8988T (cell line): ENCODE results near the gene GAK.

ENCODE experiments used
- DNase-seq: peaks from one replicate; pipeline ENCODE4 v3.0.0; 2011

The GAK gene

GRCh38 chr4:963276-964225 is 31.4 kb upstream of the GAK start:
- no peak for DNase-seq

- peak; percentile 24 for DNase-seq
Measured at GRCh38 chr4:962231-963208, 30.4 kb upstream of the GAK start.

GRCh38 chr4:961351-962230 is 29.5 kb upstream of the GAK start:
- peak; percentile 66 for DNase-seq

GRCh38 chr4:960636-961350 is 28.7 kb upstream of the GAK start:
- peak; percentile 43 for DNase-seq

GRCh38 chr4:960140-960635 is 28.1 kb upstream of the GAK start:
- DNase-seq: peak; percentile 26

- peak; percentile 33 for DNase-seq
Measured at GRCh38 chr4:959338-960139, 27.4 kb upstream of the GAK start.

GRCh38 chr4:958696-959337 is 26.7 kb upstream of the GAK start:
- peak; percentile 13 for DNase-seq

- no peak for DNase-seq
Measured at GRCh38 chr4:958314-958665, 26.2 kb upstream of the GAK start.

- peak; percentile 29 for DNase-seq
Measured at GRCh38 chr4:957581-958313, 25.6 kb upstream of the GAK start.

- DNase-seq: peak; percentile 23
Measured at GRCh38 chr4:957231-957580, 25.1 kb upstream of the GAK start.

- DNase-seq: peak; percentile 29
Measured at GRCh38 chr4:956531-957230, 24.6 kb upstream of the GAK start.

GRCh38 chr4:955931-956381 is 23.8 kb upstream of the GAK start:
- no peak for DNase-seq

GRCh38 chr4:955161-955921 is 23.2 kb upstream of the GAK start:
- DNase-seq: peak; percentile 13

GRCh38 chr4:954211-955020 is 22.3 kb upstream of the GAK start:
- no peak for DNase-seq

GRCh38 chr4:953574-953915 is 21.4 kb upstream of the GAK start:
- DNase-seq: no peak

- no peak for DNase-seq
Measured at GRCh38 chr4:952881-953573, 20.9 kb upstream of the GAK start.
